WTC11 (cell line): ENCODE data around the gene CTNNA2. TPM values are rescaled to one million over a fixed set of nuclear protein-coding genes. Genes with fewer than 3 reads are reported as not detected.

ENCODE experiments used
- ATAC-seq: fragments of 200-7000 bp; cut with Tn5 transposase; 2 replicates; pipeline ENCODE4 v1.10.0; 2021; ENCODE audit warnings: mild to moderate bottlenecking, moderate library complexity
- CTCF ChIA-PET: fragments of 300-600 bp; sonication (Branson Sonifier 250); formaldehyde crosslinking; loops from one replicate; lab custom pipeline; 2021; ENCODE audit warnings: antibody characterized with exemption; lab: Charles Lee
- POLR2A ChIA-PET: fragments of 350-600 bp; sonication (Branson Sonifier 250); formaldehyde crosslinking; loops from one replicate; lab custom pipeline; 2021; ENCODE audit warnings: antibody characterized with exemption; lab: Charles Lee
- DNase-seq: peaks from one replicate; pipeline ENCODE4 v3.0.0; 2021; ENCODE audit warnings: low spot score
- H3K27ac Mint-ChIP-seq: 2 replicates; pipeline ENCODE4 v1.8.0; 2021; ENCODE audit warnings: mixed read lengths
- H3K27me3 Mint-ChIP-seq: 2 replicates; pipeline ENCODE4 v1.8.0; 2021; ENCODE audit warnings: low read depth, mild to moderate bottlenecking, moderate library complexity, mixed read lengths
- H3K36me3 Mint-ChIP-seq: 2 replicates; pipeline ENCODE4 v1.8.0; 2021; ENCODE audit warnings: mixed read lengths
- H3K4me1 Mint-ChIP-seq: 2 replicates; pipeline ENCODE4 v1.8.0; 2022; ENCODE audit warnings: mixed read lengths
- H3K4me3 Mint-ChIP-seq: 2 replicates; pipeline ENCODE4 v1.8.0; 2021; ENCODE audit warnings: mild to moderate bottlenecking, moderate library complexity, mixed read lengths
- H3K9me3 Mint-ChIP-seq: 2 replicates; pipeline ENCODE4 v1.8.0; 2021; ENCODE audit warnings: mixed read lengths
- AFF4 ChIP-seq: sonication (generic); formaldehyde crosslinking; IDR thresholded peaks from 2 replicates; pipeline ENCODE4 v1.8.1; 2023; ENCODE audit warnings: mild to moderate bottlenecking, missing genetic modification reagents, borderline replicate concordance
- ATF2 ChIP-seq: sonication (generic); formaldehyde crosslinking; IDR thresholded peaks from 2 replicates; pipeline ENCODE4 v1.8.1; 2022; ENCODE audit warnings: low read depth, missing genetic modification reagents, borderline replicate concordance
- ATF3 ChIP-seq: sonication (generic); formaldehyde crosslinking; conservative IDR thresholded peaks from 2 replicates; pipeline ENCODE4 v1.8.1; 2022; ENCODE audit warnings: mild to moderate bottlenecking, missing genetic modification reagents
- CDX4 ChIP-seq: fragments of 250-450 bp; sonication (Bioruptor Pico); IDR thresholded peaks from 2 replicates; pipeline ENCODE4 v1.9.0; 2021; ENCODE audit warnings: moderate library complexity, mild to moderate bottlenecking, inconsistent platforms, borderline replicate concordance
- ELF4 ChIP-seq: sonication (generic); formaldehyde crosslinking; IDR thresholded peaks from 2 replicates; pipeline ENCODE4 v1.8.1; 2022; ENCODE audit warnings: low read depth, mild to moderate bottlenecking, moderate library complexity, missing genetic modification reagents
- FOXJ3 ChIP-seq: sonication (generic); formaldehyde crosslinking; IDR thresholded peaks from 2 replicates; pipeline ENCODE4 v1.9.0; 2021; ENCODE audit warnings: missing genetic modification reagents, mild to moderate bottlenecking, borderline replicate concordance
- FOXP1 ChIP-seq: sonication (generic); formaldehyde crosslinking; IDR thresholded peaks from 2 replicates; pipeline ENCODE4 v1.8.0; 2022; ENCODE audit warnings: missing genetic modification reagents, mild to moderate bottlenecking, moderate library complexity, borderline replicate concordance
- GABPB1 ChIP-seq: sonication (generic); formaldehyde crosslinking; IDR thresholded peaks from 2 replicates; pipeline ENCODE4 v1.8.1; 2023; ENCODE audit warnings: mild to moderate bottlenecking, missing genetic modification reagents
- MAX ChIP-seq: sonication (generic); formaldehyde crosslinking; IDR thresholded peaks from 2 replicates; pipeline ENCODE4 v1.8.0; 2022; ENCODE audit warnings: mild to moderate bottlenecking, missing genetic modification reagents
- MLX ChIP-seq: sonication (generic); formaldehyde crosslinking; IDR thresholded peaks from 2 replicates; pipeline ENCODE4 v1.8.1; 2023; ENCODE audit warnings: mild to moderate bottlenecking, missing genetic modification reagents, moderate library complexity
- NR1H2 ChIP-seq: sonication (generic); formaldehyde crosslinking; IDR thresholded peaks from 2 replicates; pipeline ENCODE4 v1.9.0; 2021; ENCODE audit warnings: mild to moderate bottlenecking, moderate library complexity, missing genetic modification reagents
- RELA ChIP-seq: sonication (generic); formaldehyde crosslinking; IDR thresholded peaks from 2 replicates; pipeline ENCODE4 v1.8.1; 2022; ENCODE audit warnings: missing genetic modification reagents, mild to moderate bottlenecking, borderline replicate concordance
- RORB ChIP-seq: fragments of 250-450 bp; sonication (Bioruptor Pico); IDR thresholded peaks from 2 replicates; pipeline ENCODE4 v1.9.0; 2021; ENCODE audit warnings: mild to moderate bottlenecking
- SMAD4 ChIP-seq: sonication (generic); formaldehyde crosslinking; IDR thresholded peaks from 2 replicates; pipeline ENCODE4 v1.8.0; 2022; ENCODE audit warnings: mild to moderate bottlenecking, missing genetic modification reagents
- SP1 ChIP-seq: sonication (generic); formaldehyde crosslinking; conservative IDR thresholded peaks from 2 replicates; pipeline ENCODE4 v1.8.1; 2022; ENCODE audit warnings: missing genetic modification reagents
- ZBTB21 ChIP-seq: sonication (generic); formaldehyde crosslinking; IDR thresholded peaks from 2 replicates; pipeline ENCODE4 v1.8.1; 2023; ENCODE audit warnings: mild to moderate bottlenecking, missing genetic modification reagents, borderline replicate concordance
- ZBTB43 ChIP-seq: sonication (generic); formaldehyde crosslinking; IDR thresholded peaks from 2 replicates; pipeline ENCODE4 v1.8.1; 2023; ENCODE audit warnings: mild to moderate bottlenecking, missing genetic modification reagents
- ZNF121 ChIP-seq: sonication (generic); formaldehyde crosslinking; IDR thresholded peaks from 2 replicates; pipeline ENCODE4 v1.8.0; 2023; ENCODE audit warnings: missing genetic modification reagents
- ZNF263 ChIP-seq: sonication (generic); formaldehyde crosslinking; IDR thresholded peaks from 2 replicates; pipeline ENCODE4 v1.8.1; 2022; ENCODE audit warnings: low read depth, mild to moderate bottlenecking, moderate library complexity, missing genetic modification reagents
- ZNF281 ChIP-seq: sonication (generic); formaldehyde crosslinking; IDR thresholded peaks from 2 replicates; pipeline ENCODE4 v1.8.0; 2023; ENCODE audit warnings: mild to moderate bottlenecking, missing genetic modification reagents
- ZNF423 ChIP-seq: fragments of 250-450 bp; sonication (Bioruptor Pico); IDR thresholded peaks from 2 replicates; pipeline ENCODE4 v2.1.2; 2022; ENCODE audit warnings: mild to moderate bottlenecking, moderate library complexity
- ZNF512 ChIP-seq: sonication (generic); formaldehyde crosslinking; IDR thresholded peaks from 2 replicates; pipeline ENCODE4 v1.8.1; 2022; ENCODE audit warnings: missing genetic modification reagents, borderline replicate concordance
- ZNF671 ChIP-seq: fragments of 250-450 bp; sonication (Bioruptor Pico); IDR thresholded peaks from 2 replicates; pipeline ENCODE4 v1.8.0; 2021; ENCODE audit warnings: mild to moderate bottlenecking
- total RNA-seq: library from RNA; stranded (reverse); gene quantifications from 3 replicates; pipeline ENCODE4 v1.2.3, GENCODE V29; 2021

The CTNNA2 gene
- total RNA-seq, 1 experiment from 2014 or later, result 3.8 TPM

- no peak overlapping the region for H3K4me3 Mint-ChIP-seq
- ATAC-seq (no peak), DNase-seq (no peak)
- H3K27ac Mint-ChIP-seq, result no peak overlapping the region
- ChIA-PET POLR2A (no interaction called here), CTCF (no interaction called here)
- H3K36me3 Mint-ChIP-seq, result no peaks in the 10 kb centered on the region
- no peaks in the 10 kb centered on the region for H3K27me3 Mint-ChIP-seq
- no peaks in the 10 kb centered on the region for H3K9me3 Mint-ChIP-seq
- no peak for TF ChIP-seq FOXP1
- no peak for TF ChIP-seq SP1
- TF ChIP-seq ATF3, result no peak
- no peak for TF ChIP-seq AFF4
- no peak for TF ChIP-seq ZBTB21 (CRISPR knock-in tag)
- TF ChIP-seq MLX (CRISPR knock-in tag), result no peak
- TF ChIP-seq GABPB1 (CRISPR knock-in tag), result no peak
- no peak for TF ChIP-seq ZBTB43
- TF ChIP-seq FOXJ3 (CRISPR knock-in tag), result no peak
- TF ChIP-seq RORB (CRISPR knock-in tag), result no peak
- no peak for TF ChIP-seq CDX4
- TF ChIP-seq ELF4 (CRISPR knock-in tag), result no peak
- TF ChIP-seq ZNF263 (CRISPR knock-in tag), result no peak
- no peak for TF ChIP-seq ZNF281 (CRISPR knock-in tag)
- TF ChIP-seq SMAD4 (CRISPR knock-in tag), result no peak
- peaks cover 12% of the 10 kb centered on the region for H3K4me1 Mint-ChIP-seq
Measured at GRCh38 chr2:79757526-79757925, 244.7 kb downstream of the CTNNA2 start.

- no peaks in the 10 kb centered on the region for H3K27me3 Mint-ChIP-seq
- POLR2A ChIA-PET, result no interaction called here
- no peak overlapping the region for H3K4me3 Mint-ChIP-seq
- ATAC-seq (no peak), DNase-seq (no peak)
- H3K4me1 Mint-ChIP-seq, result peaks cover 12% of the 10 kb centered on the region
- CTCF ChIA-PET, result no interaction called here
- H3K9me3 Mint-ChIP-seq, result no peaks in the 10 kb centered on the region
- H3K27ac Mint-ChIP-seq, result no peak overlapping the region
- H3K36me3 Mint-ChIP-seq, result no peaks in the 10 kb centered on the region
- TF ChIP-seq ZNF121, result no peak
- no peak for TF ChIP-seq NR1H2
- no peak for TF ChIP-seq ZNF423 (CRISPR knock-in tag)
- TF ChIP-seq ATF2 (CRISPR knock-in tag), result no peak
- no peak for TF ChIP-seq RORB (CRISPR knock-in tag)
- no peak for TF ChIP-seq ZNF512 (CRISPR knock-in tag)
- TF ChIP-seq SMAD4 (CRISPR knock-in tag), result no peak
- TF ChIP-seq ZNF671 (CRISPR knock-in tag), result no peak
- no peak for TF ChIP-seq RELA (CRISPR knock-in tag)
- TF ChIP-seq SP1, result no peak
- TF ChIP-seq MAX, result no peak
Measured at GRCh38 chr2:79758042-79758441, 245.2 kb downstream of the CTNNA2 start.
